ENCODE measurements around the gene UGT1A3.

- TF ChIP-seq EP300 (IDR thresholded peaks at IDR 0.05) = no peak
- no peak for TF ChIP-seq POLR2A (IDR thresholded peaks at IDR 0.05)
- TF ChIP-seq CTCF (IDR thresholded peaks at IDR 0.05) = no peak
- TF ChIP-seq POLR2AphosphoS5 (IDR thresholded peaks at IDR 0.05) = no peak
Measured at GRCh38 chr2:233779722-233780121, 50.9 kb downstream of the UGT1A3 start.
